Prostate gland (tissue), 2 donors: ENCODE measurements around the gene EI24. TPM values are rescaled to one million over a fixed set of nuclear protein-coding genes. Genes with fewer than 3 reads are reported as not detected.
A peak's percentile ranks its signal among the peaks of the same experiment; 100 is the strongest.

Experiments used
- DNase-seq: peaks from one replicate; pipeline ENCODE4 v3.0.0-alpha.2; 2019; ENCODE audit warnings: low spot score
- H3K27ac ChIP-seq, 2 donors: fragments of 200-600 bp; sonication (generic); 2 replicates each; pipeline ENCODE4 v1.5.1; 2017 to 2019
- H3K27me3 ChIP-seq: fragments of 200-600 bp; sonication (generic); replicated peaks from 2 replicates; pipeline ENCODE4 v1.5.1; 2019; ENCODE audit not compliant: insufficient read depth
- H3K36me3 ChIP-seq, 2 donors: fragments of 200-600 bp; sonication (generic); 1 replicate in 1 of 2; 2 replicates in 1 of 2; pipeline versions ENCODE4 v1.5.1 to v1.8.1; 2017 to 2019
- H3K4me1 ChIP-seq: fragments of 200-600 bp; sonication (generic); replicated peaks from 2 replicates; pipeline ENCODE4 v1.5.1; 2019
- H3K4me3 ChIP-seq, 2 donors: fragments of 200-600 bp; sonication (generic); 2 replicates each; pipeline ENCODE4 v1.5.1; 2017 to 2019
- H3K9me3 ChIP-seq: fragments of 200-600 bp; sonication (generic); 2 replicates; pipeline ENCODE4 v1.5.1; 2017
- POLR2A ChIP-seq: fragments of 450-650 bp; IDR thresholded peaks from one replicate; pipeline ENCODE4 v1.6.1; 2016; ENCODE audit warnings: antibody characterized with exemption, mild to moderate bottlenecking
- POLR2AphosphoS5 ChIP-seq: sonication (generic); formaldehyde crosslinking; IDR thresholded peaks from one replicate; pipeline ENCODE4 v1.6.1; 2017; ENCODE audit warnings: antibody characterized with exemption
- WGBS: methylation state at CpG from one replicate; pipeline ENCODE4 v1.1.5; 2018; 5-methylcytosine and 5-hydroxymethylcytosine counted together
- intact Hi-C: fragments of 100-400 bp; cut with DNase I; formaldehyde crosslinking; loops from one replicate; pipeline ENCODE4 v1.14.2; 2022
- total RNA-seq, 2 donors: library from RNA; depleted of rRNA; stranded (reverse); fragments of >200 nt; gene quantifications; one replicate each; pipeline ENCODE4 v1.1.0, GENCODE V29; 2016
- TF ChIP-seq, protein P1 (sequence below), 4 experiments: fragments of 200-600 bp in 2 of 4; fragments of 450-650 bp in 2 of 4; sonication (generic) in 2 of 4; IDR thresholded peaks; 1 replicate in 3 of 4; 2 replicates in 1 of 4; pipeline ENCODE4 v1.5.1; 2016 to 2019; ENCODE audit warnings: antibody characterized with exemption in 4 of 4, mild to moderate bottlenecking in 2 of 4, moderate library complexity in 2 of 4

EI24 gene
- total RNA-seq, 2 donors from 2014 or later, result 41.4 to 118 TPM

DNA sequence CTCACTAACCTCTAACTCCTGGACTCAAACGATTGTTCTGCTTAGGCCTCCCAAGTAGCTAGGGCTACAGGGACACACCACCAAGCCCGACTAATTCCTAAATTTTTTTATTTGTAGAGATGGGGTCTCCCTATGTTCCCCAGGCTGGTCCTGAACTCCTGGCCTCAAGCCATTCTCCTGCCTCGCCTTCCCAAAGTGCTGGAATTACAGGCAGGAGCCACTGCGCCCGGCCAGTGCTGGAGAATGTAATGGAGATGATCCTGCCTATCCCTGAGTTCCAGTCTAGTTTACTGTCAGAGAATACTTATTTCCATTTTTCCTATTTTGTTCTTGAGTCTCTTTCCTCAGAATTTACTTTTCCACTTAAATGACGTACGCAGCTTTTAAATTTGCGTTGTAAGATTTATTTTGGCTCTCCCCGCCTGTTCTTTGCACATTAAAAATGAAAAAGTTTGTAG lies 55.5 kb downstream of the EI24 start, which contains the start of gene CHEK1:
Gene CHEK1, plus strand, starts transcription at position 408 of the 458 bp plus-strand sequence. CDS start 1,606 bp downstream, outside the sequence.
- intact Hi-C loops, result loop anchor here (1.0 kb wide), 1 partner anchor 32 kb away; the partner anchor contains the start of gene STT3A
- H3K27me3 ChIP-seq, result no peaks in the 10 kb centered on the region
- H3K36me3 ChIP-seq, result no peaks in the 10 kb centered on the region
- DNase-seq, result no peak
- H3K4me1 ChIP-seq, result no peaks in the 10 kb centered on the region
- H3K27ac ChIP-seq, result peak within 1 kb of the TSS; percentile 94
- peak within 1 kb of the TSS; percentile 63 to 66 for H3K4me3 ChIP-seq
- TF ChIP-seq POLR2A (no peak), POLR2AphosphoS5 (no peak)
- TF ChIP-seq, protein P1, sequence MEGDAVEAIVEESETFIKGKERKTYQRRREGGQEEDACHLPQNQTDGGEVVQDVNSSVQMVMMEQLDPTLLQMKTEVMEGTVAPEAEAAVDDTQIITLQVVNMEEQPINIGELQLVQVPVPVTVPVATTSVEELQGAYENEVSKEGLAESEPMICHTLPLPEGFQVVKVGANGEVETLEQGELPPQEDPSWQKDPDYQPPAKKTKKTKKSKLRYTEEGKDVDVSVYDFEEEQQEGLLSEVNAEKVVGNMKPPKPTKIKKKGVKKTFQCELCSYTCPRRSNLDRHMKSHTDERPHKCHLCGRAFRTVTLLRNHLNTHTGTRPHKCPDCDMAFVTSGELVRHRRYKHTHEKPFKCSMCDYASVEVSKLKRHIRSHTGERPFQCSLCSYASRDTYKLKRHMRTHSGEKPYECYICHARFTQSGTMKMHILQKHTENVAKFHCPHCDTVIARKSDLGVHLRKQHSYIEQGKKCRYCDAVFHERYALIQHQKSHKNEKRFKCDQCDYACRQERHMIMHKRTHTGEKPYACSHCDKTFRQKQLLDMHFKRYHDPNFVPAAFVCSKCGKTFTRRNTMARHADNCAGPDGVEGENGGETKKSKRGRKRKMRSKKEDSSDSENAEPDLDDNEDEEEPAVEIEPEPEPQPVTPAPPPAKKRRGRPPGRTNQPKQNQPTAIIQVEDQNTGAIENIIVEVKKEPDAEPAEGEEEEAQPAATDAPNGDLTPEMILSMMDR (IDR thresholded peaks at IDR 0.05), result no peak
- no peaks in the 10 kb centered on the region for H3K9me3 ChIP-seq
- WGBS, result 47% methylated on average over 9 of the region's 9 CpGs

DNA sequence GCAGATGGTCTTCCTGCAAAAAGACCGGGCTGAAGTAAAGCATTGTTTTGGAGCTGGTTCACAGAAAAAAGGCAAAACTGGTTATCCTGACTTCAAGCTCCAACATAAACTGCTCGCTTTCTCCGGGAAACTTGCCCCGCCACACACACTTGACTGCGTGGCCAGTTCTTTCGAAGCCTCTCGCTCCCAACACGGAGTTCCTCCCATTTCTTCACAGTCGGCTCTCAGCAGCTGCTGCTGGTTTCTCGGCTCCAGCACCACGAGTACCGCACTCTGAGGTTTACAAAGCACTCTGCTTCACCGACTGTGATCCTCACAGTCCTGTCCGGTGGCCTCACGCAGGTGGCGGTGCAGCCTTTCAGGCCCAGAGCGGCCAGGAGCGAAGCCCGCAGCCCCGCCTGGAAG lies 56.0 kb downstream of the EI24 start:
- peak overlapping the region; percentile 94 for H3K27ac ChIP-seq
- no peaks in the 10 kb centered on the region for H3K4me1 ChIP-seq
- WGBS, result 2% methylated on average over 20 of the region's 20 CpGs
- H3K4me3 ChIP-seq, result peak overlapping the region; percentile 63 to 66
- H3K36me3 ChIP-seq, result no peaks in the 10 kb centered on the region
- DNase-seq, result no peak
- no peaks in the 10 kb centered on the region for H3K9me3 ChIP-seq
- intact Hi-C loops, result loop anchor here (1.0 kb wide), 1 partner anchor 33 kb away; the partner anchor contains the start of gene STT3A
- TF ChIP-seq POLR2AphosphoS5 (no peak), POLR2A (no peak)
- TF ChIP-seq, protein P1 (IDR thresholded peaks at IDR 0.05), result no peak
- H3K27me3 ChIP-seq, result no peaks in the 10 kb centered on the region

DNA sequence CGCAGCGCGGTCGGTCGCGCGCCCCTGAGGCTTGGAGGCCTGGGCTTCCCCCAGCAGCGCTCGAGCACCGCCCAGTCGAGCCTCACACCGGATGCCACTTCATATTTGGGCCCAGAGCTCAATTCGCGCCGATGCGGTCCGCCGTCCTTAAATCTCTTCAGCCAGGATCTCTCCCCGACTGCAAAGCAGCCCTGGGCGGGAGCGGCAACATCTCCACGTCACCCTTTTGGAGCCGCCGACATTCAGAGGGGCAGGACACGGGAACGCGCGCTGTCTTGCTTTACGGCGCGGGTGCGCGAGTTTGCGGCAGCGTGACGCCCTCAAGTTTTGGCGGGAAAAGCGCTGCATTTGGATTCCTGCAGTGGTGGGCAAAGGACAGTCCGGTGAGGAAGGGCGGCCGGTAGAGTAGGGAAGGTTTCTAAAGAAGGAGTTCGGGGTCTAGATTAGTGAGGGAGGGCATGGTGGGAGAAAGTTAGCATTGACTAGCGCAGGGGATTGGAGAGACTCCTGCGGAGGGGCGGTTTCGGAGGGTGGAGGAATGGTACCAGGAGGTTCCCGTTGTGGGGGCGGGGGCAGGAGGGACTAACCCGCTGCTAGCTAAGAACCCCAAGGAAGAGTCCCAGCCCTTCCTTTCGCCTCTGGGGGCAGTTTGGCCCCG lies 56.5 kb downstream of the EI24 start:
- Histone ChIP-seq H3K9me3 (no peaks in the 10 kb centered on the region), H3K4me1 (no peaks in the 10 kb centered on the region), H3K36me3 (no peaks in the 10 kb centered on the region), H3K27ac (peak overlapping the region; percentile 94), H3K4me3 (peak overlapping the region; percentile 63 to 66), H3K27me3 (no peaks in the 10 kb centered on the region)
- WGBS, result under 1% methylated on average over 51 of the region's 51 CpGs
- intact Hi-C loops, result loop anchor here (1.0 to 2.0 kb wide), 2 partner anchors 33 to 249 kb away; partner anchors contain the start of gene STT3A
- TF ChIP-seq POLR2AphosphoS5 (peak; percentile 92), POLR2A (peak; percentile 76)
- TF ChIP-seq, protein P1 (IDR thresholded peaks at IDR 0.05), result peak in 1 of 4 experiments; percentile 15
- peak; percentile 82 for DNase-seq

DNA sequence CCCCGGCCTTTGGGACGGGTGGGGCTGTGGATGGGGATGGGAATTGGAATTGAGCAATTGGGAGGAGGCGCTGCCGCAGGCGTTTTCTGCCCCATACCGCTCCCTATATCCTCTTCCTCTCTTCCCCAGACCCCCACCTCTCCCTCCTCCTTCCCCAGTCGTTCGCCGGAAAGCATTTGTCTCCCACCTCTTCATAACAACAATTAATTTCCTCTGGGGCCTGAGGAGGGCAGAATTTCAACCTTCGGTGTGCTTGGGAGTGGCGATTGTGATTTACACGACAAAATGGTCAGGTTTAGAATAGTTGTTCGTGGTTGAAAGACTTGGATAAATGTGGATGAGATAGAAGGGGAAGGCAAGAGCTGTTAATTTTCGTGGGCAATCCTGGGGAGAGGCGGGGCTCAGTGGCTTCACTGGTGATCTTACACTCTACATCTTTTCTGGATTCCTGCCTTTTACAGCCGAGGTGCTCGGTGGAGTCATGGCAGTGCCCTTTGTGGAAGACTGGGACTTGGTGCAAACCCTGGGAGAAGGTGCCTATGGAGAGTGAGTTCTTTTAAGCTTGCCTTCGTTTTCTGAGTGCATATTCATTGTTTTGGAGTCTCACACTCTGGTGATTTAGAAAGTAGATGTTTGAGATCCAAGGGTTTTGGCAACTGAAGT lies 57.1 kb downstream of the EI24 start:
- TF ChIP-seq POLR2A, result no peak
- TF ChIP-seq, protein P1 (IDR thresholded peaks at IDR 0.05), result no peak
- TF ChIP-seq POLR2AphosphoS5, result no peak
- peak overlapping the region; percentile 94 for H3K27ac ChIP-seq
- no peak for DNase-seq
- WGBS, result under 1% methylated on average over 18 of the region's 18 CpGs
- intact Hi-C loops, result loop anchor here (2.0 kb wide), 1 partner anchor 248 kb away; no protein-coding TSS in a partner anchor
- H3K9me3 ChIP-seq, result no peaks in the 10 kb centered on the region
- H3K4me1 ChIP-seq, result no peaks in the 10 kb centered on the region
- no peaks in the 10 kb centered on the region for H3K36me3 ChIP-seq
- no peaks in the 10 kb centered on the region for H3K27me3 ChIP-seq
- H3K4me3 ChIP-seq, result peak overlapping the region; percentile 63 to 66
